ENCODE results near the gene ST3GAL4. TPM values are rescaled to one million over a fixed set of nuclear protein-coding genes. Genes with fewer than 3 reads are reported as not detected.

ST3GAL4 gene
- total and polyA plus RNA-seq, 10 of the 15 experiments (the other 5 are each of a cell fraction or from before 2014, with no cell fraction given), result 3.8 to 8.1 (median 6.5) TPM; not detected in 2

- TF ChIP-seq CUX1 (IDR thresholded peaks at IDR 0.05; ENCODE audit: insufficient replicate concordance, low read depth, low read length), result no peak
Observed at GRCh38 chr11:126347751-126348668, 7.5 kb upstream of the ST3GAL4 start (continued).

- peaks cover 15 to 17% of the 10 kb centered on the region in 2 experiments; a peak in 3 of 4 replicates for H3K36me3 ChIP-seq (ENCODE audit: control insufficient read depth in 2 of 2, insufficient read depth in 2 of 2, low read length in 1 of 2)
- H3K4me1 ChIP-seq (ENCODE audit: control insufficient read depth, insufficient read depth, low read length), result peaks cover 13% of the 10 kb centered on the region; the same call in 1 of the 2 replicates
- POLR2A ChIA-PET, result interaction anchor here (1.2 kb wide), 1 partner anchor 8 kb away, joined by 4 read pairs; no protein-coding TSS in a partner anchor
- H3K9ac ChIP-seq (ENCODE audit: control insufficient read depth, insufficient read depth, low read length), result no peak overlapping the region; the same call in 1 of the 2 replicates
- no peaks in the 10 kb centered on the region for H3K27me3 ChIP-seq (replicated peaks in 1 of 2; ENCODE audit: control insufficient read depth in 2 of 2, insufficient read depth in 2 of 2, low read length in 1 of 2)
- SMC1A ChIA-PET (ENCODE audit: uncharacterized antibody, unreplicated experiment), result no interaction called here
- no peak overlapping the region for H3K27ac ChIP-seq (ENCODE audit: control insufficient read depth, insufficient read depth)
- no peak overlapping the region for H3K4me2 ChIP-seq (ENCODE audit: control insufficient read depth, insufficient read depth)
- H3K4me3 ChIP-seq, result no peak overlapping the region
- CTCF ChIA-PET, result no interaction called here
- FAIRE-seq (no peak), ATAC-seq (no peak), DNase-seq (ENCODE audit: low read depth, low spot score) (no peak)
- H4K20me1 ChIP-seq (ENCODE audit: control insufficient read depth, insufficient read depth), result no peaks in the 10 kb centered on the region
- 77% methylated on average over 8 of the region's 8 CpGs for WGBS (ENCODE audit: insufficient coverage, insufficient replicate concordance, low lambda C conversion rate, missing lambda C conversion rate)
- H3K9me3 ChIP-seq (replicated peaks; ENCODE audit: control insufficient read depth, insufficient read depth, low read length), result no peaks in the 10 kb centered on the region
- in situ Hi-C loops (cut with MboI), result no loop called here
- RAD21 ChIA-PET (ENCODE audit: unreplicated experiment), result no interaction called here
- no peak for TF ChIP-seq POLR2AphosphoS5 (IDR thresholded peaks at IDR 0.05; ENCODE audit: low read length)
- TF ChIP-seq TCF7 (IDR thresholded peaks at IDR 0.05; ENCODE audit: borderline replicate concordance), result no peak
- no peak for TF ChIP-seq SREBF1 (IDR thresholded peaks at IDR 0.05; ENCODE audit: low read length)
- no peak for TF ChIP-seq TAF1 (IDR thresholded peaks at IDR 0.05; ENCODE audit: borderline replicate concordance, low read depth, low read length)
- no TSS peak for BruUV-seq (replicated peaks)
- H3K79me2 ChIP-seq (ENCODE audit: control insufficient read depth, insufficient read depth, low read length), result peaks cover 10% of the 10 kb centered on the region
- intact Hi-C loops (cut with micrococcal nuclease; ENCODE audit: unreplicated experiment), result no loop called here
- no peak overlapping the region for H2AFZ ChIP-seq (ENCODE audit: control insufficient read depth, low read depth, low read length)
Observed at GRCh38 chr11:126348806-126349582, 6.5 kb upstream of the ST3GAL4 start.

All from GM12878 (cell line).